SK-N-SH (cell line): ENCODE measurements around the gene MCF2L. TPM values are rescaled to one million over a fixed set of nuclear protein-coding genes. Genes with fewer than 3 reads are reported as not detected.

Source experiments
- CTCF ChIA-PET: fragments of 300-600, 350-600 bp; formaldehyde crosslinking; extraction: SDS; loops from one replicate; lab custom pipeline; 2021; lab: Yijun Ruan, JAX
- POLR2A ChIA-PET: fragments of 350-600 bp; sonication (Branson Sonifier 250); formaldehyde crosslinking; extraction: SDS; loops from one replicate; lab custom pipeline; 2020; ENCODE audit warnings: antibody characterized with exemption, inconsistent platforms; lab: Yijun Ruan, JAX
- DNase-seq: peaks from one replicate; pipeline ENCODE4 v3.0.0; 2012
- H2AFZ ChIP-seq: fragments of 200-600 bp; sonication (generic); 2 replicates; pipeline ENCODE4 v1.8.1; 2016; ENCODE audit warnings: antibody characterized with exemption, mild to moderate bottlenecking, low read depth
- H3F3A ChIP-seq: fragments of 200-600 bp; sonication (generic); replicated peaks from 2 replicates; pipeline ENCODE3; 2016; ENCODE audit warnings: antibody characterized with exemption, mild to moderate bottlenecking; ENCODE audit not compliant: insufficient read depth
- H3K27ac ChIP-seq, 2 experiments: fragments of 200-500 bp in 1 of 2; fragments of 200-600 bp in 1 of 2; sonication (Bioruptor generic) in 1 of 2; sonication (generic), shearing (Covaris generic) in 1 of 2; 2 replicates each; pipeline versions ENCODE4 v1.5.1 to v1.6.1; 2014 to 2016; ENCODE audit warnings: low read depth in 2 of 2, inconsistent platforms in 1 of 2, low read length in 1 of 2, mild to moderate bottlenecking in 1 of 2, mixed read lengths in 1 of 2
- H3K27me3 ChIP-seq: fragments of 200-600 bp; sonication (generic), shearing (Covaris generic); 2 replicates; pipeline ENCODE4 v1.6.1; 2016; ENCODE audit warnings: mixed run types; ENCODE audit not compliant: insufficient read depth
- H3K36me3 ChIP-seq, 2 experiments: fragments of 200-500 bp in 1 of 2; fragments of 200-600 bp in 1 of 2; sonication (Bioruptor generic) in 1 of 2; sonication (generic) in 1 of 2; replicated peaks in 1 of 2; 2 replicates each; pipeline versions ENCODE3 to v1.5.1; 2014 to 2016; ENCODE audit warnings: low read length in 1 of 2, mild to moderate bottlenecking in 1 of 2; ENCODE audit not compliant: insufficient read depth in 2 of 2, control insufficient read depth in 1 of 2
- H3K4me1 ChIP-seq, 2 experiments: fragments of 200-500 bp in 1 of 2; fragments of 200-600 bp in 1 of 2; sonication (Bioruptor generic) in 1 of 2; sonication (generic), shearing (Covaris generic) in 1 of 2; 2 replicates each; pipeline versions ENCODE4 v1.5.1 to v1.6.1; 2014 to 2016; ENCODE audit warnings: low read depth in 1 of 2, low read length in 1 of 2, mixed run types in 1 of 2; ENCODE audit not compliant: insufficient read depth in 2 of 2, control insufficient read depth in 1 of 2
- H3K4me2 ChIP-seq: fragments of 200-600 bp; sonication (generic), shearing (Covaris generic); 2 replicates; pipeline ENCODE4 v1.6.1; 2017; ENCODE audit warnings: mixed run types
- H3K4me3 ChIP-seq, 2 experiments: fragments of 200-500 bp in 1 of 2; fragments of 200-600 bp in 1 of 2; sonication (Bioruptor generic) in 1 of 2; sonication (generic), shearing (Covaris generic) in 1 of 2; 2 replicates each; pipeline versions ENCODE4 v1.5.1 to v1.8.1; 2014 to 2016; ENCODE audit warnings: low read depth in 2 of 2, inconsistent platforms in 1 of 2, low read length in 1 of 2, mild to moderate bottlenecking in 1 of 2, mixed read lengths in 1 of 2, moderate library complexity in 1 of 2
- H3K79me2 ChIP-seq: fragments of 200-600 bp; sonication (generic); 2 replicates; pipeline ENCODE4 v1.8.1; 2017; ENCODE audit warnings: mild to moderate bottlenecking; ENCODE audit not compliant: insufficient read depth
- H3K9ac ChIP-seq: fragments of 200-600 bp; sonication (generic); 2 replicates; pipeline ENCODE4 v1.6.1; 2017; ENCODE audit warnings: mixed run types
- H3K9me2 ChIP-seq: fragments of 200-600 bp; sonication (generic); 2 replicates; pipeline ENCODE4 v1.6.1; 2017; ENCODE audit warnings: mixed run types
- H3K9me3 ChIP-seq: fragments of 200-600 bp; sonication (generic); 2 replicates; pipeline ENCODE4 v1.6.1; 2017; ENCODE audit warnings: mixed run types, mild to moderate bottlenecking, moderate library complexity
- H4K20me1 ChIP-seq: fragments of 200-600 bp; sonication (generic); 2 replicates; pipeline ENCODE4 v1.6.1; 2017; ENCODE audit warnings: mild to moderate bottlenecking, mixed run types; ENCODE audit not compliant: insufficient read depth
- CTCF ChIP-seq: fragments of 200-600 bp; sonication (generic); IDR thresholded peaks from 2 replicates; pipeline ENCODE4 v1.6.1; 2017; ENCODE audit warnings: antibody characterized with exemption, mild to moderate bottlenecking, moderate library complexity
- EP300 ChIP-seq, 2 experiments: IDR thresholded peaks; 2 replicates each; pipeline versions ENCODE4 v1.4.0 to v1.6.1; 2012; ENCODE audit warnings: borderline replicate concordance in 1 of 2, low read depth in 1 of 2, low read length in 1 of 2
- FOXM1 ChIP-seq: IDR thresholded peaks from 2 replicates; pipeline ENCODE4 v1.4.0; 2012; ENCODE audit warnings: low read depth, mild to moderate bottlenecking
- GABPA ChIP-seq: IDR thresholded peaks from 2 replicates; pipeline ENCODE4 v1.4.0; 2012; ENCODE audit warnings: low read depth, mild to moderate bottlenecking
- PBX3 ChIP-seq: IDR thresholded peaks from 2 replicates; pipeline ENCODE4; 2012
- REST ChIP-seq: IDR thresholded peaks from 2 replicates; pipeline ENCODE4 v1.6.1; 2012; ENCODE audit warnings: mild to moderate bottlenecking, low read depth, low read length, moderate library complexity
- SIN3A ChIP-seq: IDR thresholded peaks from 2 replicates; pipeline ENCODE4 v1.6.1; 2012; ENCODE audit warnings: low read depth, mild to moderate bottlenecking, low read length, moderate library complexity, borderline replicate concordance
- TAF1 ChIP-seq: IDR thresholded peaks from 2 replicates; pipeline ENCODE4 v1.6.1; 2012; ENCODE audit warnings: low read depth, mild to moderate bottlenecking, low read length, moderate library complexity, borderline replicate concordance
- TCF12 ChIP-seq: IDR thresholded peaks from 2 replicates; pipeline ENCODE4 v1.4.0; 2012
- USF1 ChIP-seq: IDR thresholded peaks from 2 replicates; pipeline ENCODE4 v1.4.0; 2012; ENCODE audit warnings: low read depth, borderline replicate concordance
- USF2 ChIP-seq: fragments of 150-350 bp; IDR thresholded peaks from 2 replicates; pipeline ENCODE4 v1.6.1; 2017; ENCODE audit warnings: antibody characterized with exemption, low read length, low read depth, borderline replicate concordance
- ZBTB33 ChIP-seq: IDR thresholded peaks from 2 replicates; pipeline ENCODE4 v1.4.0; 2012; ENCODE audit warnings: low read depth, borderline replicate concordance
- WGBS: methylation state at CpG from one replicate; pipeline ENCODE4 v1.1.6; 2017; ENCODE audit warnings: low lambda C conversion rate; 5-methylcytosine and 5-hydroxymethylcytosine counted together
- polyA plus RNA-seq, 3 experiments: library from polyadenylated mRNA; depleted of rRNA; stranded (reverse); fragments of >200 nt; gene quantifications; 2 replicates each; pipeline ENCODE4 v1.2.3, GENCODE V29; 2012

MCF2L gene
- polyA plus RNA-seq, 1 of the 3 experiments (the other 2 are of a cell fraction) = 0.56 TPM

- Histone ChIP-seq H2AFZ (no peak overlapping the region), H3K9ac (no peak overlapping the region), H3K4me2 (no peak overlapping the region), H4K20me1 (no peaks in the 10 kb centered on the region), H3K4me3 (no peak overlapping the region), H3K4me1 (peaks cover 0 to 32% of the 10 kb centered on the region in 2 experiments; a peak in 1 of 4 replicates), H3K27ac (no peak overlapping the region), H3K36me3 (no peaks in the 10 kb centered on the region), H3K9me3 (no peaks in the 10 kb centered on the region), H3K9me2 (no peaks in the 10 kb centered on the region), H3K79me2 (no peaks in the 10 kb centered on the region), H3K27me3 (peaks cover 11% of the 10 kb centered on the region), H3F3A (no peaks in the 10 kb centered on the region)
- TF ChIP-seq SIN3A (no peak), FOXM1 (no peak), TAF1 (no peak), USF1 (no peak), CTCF (no peak), USF2 (no peak), EP300 (IDR thresholded peaks at IDR 0.05; ENCODE audit: borderline replicate concordance in 1 of 2, low read depth in 1 of 2, low read length in 1 of 2) (no peak), PBX3 (no peak), GABPA (no peak)
- ChIA-PET POLR2A (no interaction called here), CTCF (interaction anchor here (1.2 to 1.5 kb wide), 2 partner anchors 10 to 26 kb away, joined by 3 to 4 read pairs; no protein-coding TSS in a partner anchor)
- no peak for DNase-seq
- WGBS = 71% methylated on average over 16 of the region's 21 CpGs
Measured at GRCh38 chr13:112975401-112975939, 6.5 kb downstream of the MCF2L start.

GRCh38 chr13:112976526-112976925 is 7.5 kb downstream of the MCF2L start:
- no peak overlapping the region; a peak in 1 of 4 replicates for H3K27ac ChIP-seq
- H3K4me1 ChIP-seq = peaks cover 0 to 38% of the 10 kb centered on the region in 2 experiments; a peak in 1 of 4 replicates
- H3K9me2 ChIP-seq = no peaks in the 10 kb centered on the region
- ChIA-PET CTCF (interaction anchor here (2.0 kb wide), 1 partner anchor 33 kb away, joined by 5 read pairs; no protein-coding TSS in a partner anchor), POLR2A (no interaction called here)
- no peak for DNase-seq
- TF ChIP-seq ZBTB33 (no peak), REST (no peak), TCF12 (no peak), GABPA (no peak)
- 89% methylated on average over 8 of the region's 20 CpGs for WGBS
- H3K9me3 ChIP-seq = no peaks in the 10 kb centered on the region
- no peaks in the 10 kb centered on the region for H4K20me1 ChIP-seq
- H3K4me2 ChIP-seq = no peak overlapping the region
- no peaks in the 10 kb centered on the region for H3F3A ChIP-seq
- H3K79me2 ChIP-seq = no peaks in the 10 kb centered on the region
- H3K27me3 ChIP-seq = peaks cover 6% of the 10 kb centered on the region; the same call in 1 of the 2 replicates
- no peak overlapping the region for H2AFZ ChIP-seq
- H3K9ac ChIP-seq = no peak overlapping the region
- H3K4me3 ChIP-seq = no peak overlapping the region
- H3K36me3 ChIP-seq = no peaks in the 10 kb centered on the region
